HCT116 (cell line): ENCODE measurements around the gene S100A7. TPM values are rescaled to one million over a fixed set of nuclear protein-coding genes. Genes with fewer than 3 reads are reported as not detected.

Source experiments
- ATAC-seq: fragments of 200-7000 bp; cut with Tn5 transposase; 2 replicates; pipeline ENCODE4 v1.9.1; 2020; ENCODE audit warnings: mild to moderate bottlenecking, moderate library complexity
- BruUV-seq: library from RNA; stranded (reverse); fragments of 400-500 nt; replicated peaks from 2 replicates; lab custom pipeline; 2021; lab: Mats Ljungman, UMichigan
- CTCF ChIA-PET: fragments of 300-600 bp; sonication (Branson Sonifier 250); formaldehyde crosslinking; loops from one replicate; lab custom pipeline; 2021; ENCODE audit warnings: antibody characterized with exemption; lab: Charles Lee
- POLR2A ChIA-PET: fragments of 300-600, 350-600 bp; sonication (Branson Sonifier 250); formaldehyde crosslinking; loops from one replicate; lab custom pipeline; 2021; ENCODE audit warnings: antibody characterized with exemption; lab: Charles Lee
- RAD21 ChIA-PET, 2 experiments: fragments of 300-600 bp; sonication (Branson Sonifier 250); formaldehyde crosslinking; loops; one replicate each; lab custom pipeline; 2023; ENCODE audit warnings: low total read pairs in 2 of 2; ENCODE audit not compliant: uncharacterized antibody in 2 of 2, unreplicated experiment in 2 of 2, low non-redundant PET in 1 of 2; lab: Charles Lee
- DNase-seq: peaks from one replicate; pipeline ENCODE4 v3.0.0-alpha.2; 2010; ENCODE audit warnings: low read depth, low spot score
- H2AFZ ChIP-seq: fragments of 200-600 bp; shearing (Covaris generic), sonication (generic); 2 replicates; pipeline ENCODE4 v1.6.1; 2017; ENCODE audit warnings: low read depth, mixed run types, mixed read lengths, antibody characterized with exemption, low read length; ENCODE audit not compliant: poor library complexity, severe bottlenecking
- H3K27ac ChIP-seq: 2 replicates; pipeline ENCODE4 v1.5.1; 2012; ENCODE audit warnings: low read depth, low read length
- H3K27me3 ChIP-seq: fragments of 200-600 bp; sonication (generic); 2 replicates; pipeline ENCODE4 v1.6.1; 2016; ENCODE audit warnings: mixed run types, low read length, mixed read lengths; ENCODE audit not compliant: insufficient read depth
- H3K36me3 ChIP-seq, 2 experiments: fragments of 200-500 bp in 1 of 2; fragments of 200-600 bp in 1 of 2; sonication (Bioruptor generic) in 1 of 2; sonication (generic) in 1 of 2; 2 replicates each; pipeline versions ENCODE4 v1.5.1 to v1.6.1; 2014 to 2016; ENCODE audit warnings: low read length in 2 of 2, inconsistent platforms in 1 of 2, mixed read lengths in 1 of 2, mixed run types in 1 of 2; ENCODE audit not compliant: insufficient read depth in 2 of 2, control insufficient read depth in 1 of 2
- H3K4me1 ChIP-seq, 2 experiments: fragments of 200-600 bp in 1 of 2; sonication (generic) in 1 of 2; 2 replicates each; pipeline versions ENCODE4 v1.5.1 to v1.6.1; 2012 to 2017; ENCODE audit warnings: low read length in 2 of 2, inconsistent platforms in 1 of 2, mild to moderate bottlenecking in 1 of 2, mixed read lengths in 1 of 2, mixed run types in 1 of 2, moderate library complexity in 1 of 2; ENCODE audit not compliant: insufficient read depth in 2 of 2, control insufficient read depth in 1 of 2
- H3K4me2 ChIP-seq: fragments of 200-600 bp; sonication (generic); 2 replicates; pipeline ENCODE4 v1.6.1; 2017; ENCODE audit warnings: mixed run types, low read length, mixed read lengths
- H3K4me3 ChIP-seq, 2 experiments: fragments of 200-600 bp in 1 of 2; sonication (generic) in 1 of 2; replicated peaks in 1 of 2; 2 replicates each; pipeline ENCODE4 v1.5.1; 2011 to 2016; ENCODE audit warnings: low read length in 2 of 2, control low read depth in 1 of 2, low read depth in 1 of 2, mild to moderate bottlenecking in 1 of 2, mixed read lengths in 1 of 2, mixed run types in 1 of 2
- H3K79me2 ChIP-seq: fragments of 200-600 bp; sonication (generic); 2 replicates; pipeline ENCODE4 v1.6.1; 2017; ENCODE audit warnings: mild to moderate bottlenecking, mixed run types, low read length, moderate library complexity, mixed read lengths; ENCODE audit not compliant: insufficient read depth
- H3K9ac ChIP-seq: fragments of 200-600 bp; sonication (generic); 2 replicates; pipeline ENCODE4 v1.6.1; 2016; ENCODE audit warnings: low read length, mixed read lengths
- H3K9me2 ChIP-seq: fragments of 200-600 bp; sonication (generic), shearing (Covaris generic); 2 replicates; pipeline ENCODE4 v1.6.1; 2017; ENCODE audit warnings: mixed run types, mild to moderate bottlenecking, moderate library complexity; ENCODE audit not compliant: insufficient read depth
- H3K9me3 ChIP-seq, 2 experiments: fragments of 200-500 bp in 1 of 2; fragments of 200-600 bp in 1 of 2; sonication (Bioruptor generic) in 1 of 2; sonication (generic) in 1 of 2; 2 replicates each; pipeline ENCODE4 v1.6.1; 2014 to 2017; ENCODE audit warnings: low read length in 2 of 2, mixed read lengths in 2 of 2, inconsistent platforms in 1 of 2, low read depth in 1 of 2, mild to moderate bottlenecking in 1 of 2, mixed run types in 1 of 2, moderate library complexity in 1 of 2; ENCODE audit not compliant: control insufficient read depth in 1 of 2, insufficient read depth in 1 of 2
- H4K20me1 ChIP-seq: fragments of 200-600 bp; sonication (generic), shearing (Covaris generic); 2 replicates; pipeline ENCODE4 v1.6.1; 2017; ENCODE audit warnings: mixed run types, mild to moderate bottlenecking, moderate library complexity; ENCODE audit not compliant: insufficient read depth
- ATF3 ChIP-seq: IDR thresholded peaks from 2 replicates; pipeline ENCODE4 v1.6.1; 2012
- CEBPB ChIP-seq: IDR thresholded peaks from 2 replicates; pipeline ENCODE4 v1.6.1; 2012; ENCODE audit warnings: low read depth
- FOSL1 ChIP-seq: IDR thresholded peaks from 2 replicates; pipeline ENCODE4 v1.6.1; 2012; ENCODE audit warnings: low read depth
- POLR2A ChIP-seq: IDR thresholded peaks from 2 replicates; pipeline ENCODE4 v1.7.0; 2011; ENCODE audit warnings: borderline replicate concordance; ENCODE audit not compliant: insufficient read depth, insufficient read length; ENCODE audit errors: extremely low read depth
- ZNF274 ChIP-seq: fragments of 200-500 bp; sonication (Bioruptor generic); IDR thresholded peaks from 2 replicates; pipeline ENCODE4 v1.6.1; 2014; ENCODE audit warnings: mild to moderate bottlenecking, low read depth, low read length, inconsistent platforms
- intact Hi-C: fragments of 100-400 bp; cut with micrococcal nuclease; formaldehyde crosslinking; loops from 2 replicates; pipeline ENCODE4 v1.10.0; 2022
- total RNA-seq: library from RNA; stranded (reverse); gene quantifications from one replicate; pipeline ENCODE4 v1.2.1, GENCODE V29; 2021; ENCODE audit not compliant: unreplicated experiment
- TF ChIP-seq, protein P1 (sequence below): IDR thresholded peaks from 2 replicates; pipeline ENCODE4 v1.6.1; 2012; ENCODE audit warnings: low read depth

Gene S100A7
- total RNA-seq, 1 experiment from 2014 or later = not detected

- no TSS peak for BruUV-seq
- no peak overlapping the region for H3K27ac ChIP-seq
- intact Hi-C loops = no loop called here
- DNase-seq (no peak), ATAC-seq (no peak)
- H3K9me2 ChIP-seq = no peaks in the 10 kb centered on the region
- H3K79me2 ChIP-seq = no peaks in the 10 kb centered on the region
- H3K9me3 ChIP-seq = no peaks in the 10 kb centered on the region
- CTCF ChIA-PET = no interaction called here
- no peaks in the 10 kb centered on the region for H3K36me3 ChIP-seq
- H3K27me3 ChIP-seq = peaks cover 88% of the 10 kb centered on the region
- no peak for TF ChIP-seq ZNF274
- no peak for TF ChIP-seq ATF3
- TF ChIP-seq POLR2A = no peak
- TF ChIP-seq FOSL1 = no peak
- TF ChIP-seq, protein P1, sequence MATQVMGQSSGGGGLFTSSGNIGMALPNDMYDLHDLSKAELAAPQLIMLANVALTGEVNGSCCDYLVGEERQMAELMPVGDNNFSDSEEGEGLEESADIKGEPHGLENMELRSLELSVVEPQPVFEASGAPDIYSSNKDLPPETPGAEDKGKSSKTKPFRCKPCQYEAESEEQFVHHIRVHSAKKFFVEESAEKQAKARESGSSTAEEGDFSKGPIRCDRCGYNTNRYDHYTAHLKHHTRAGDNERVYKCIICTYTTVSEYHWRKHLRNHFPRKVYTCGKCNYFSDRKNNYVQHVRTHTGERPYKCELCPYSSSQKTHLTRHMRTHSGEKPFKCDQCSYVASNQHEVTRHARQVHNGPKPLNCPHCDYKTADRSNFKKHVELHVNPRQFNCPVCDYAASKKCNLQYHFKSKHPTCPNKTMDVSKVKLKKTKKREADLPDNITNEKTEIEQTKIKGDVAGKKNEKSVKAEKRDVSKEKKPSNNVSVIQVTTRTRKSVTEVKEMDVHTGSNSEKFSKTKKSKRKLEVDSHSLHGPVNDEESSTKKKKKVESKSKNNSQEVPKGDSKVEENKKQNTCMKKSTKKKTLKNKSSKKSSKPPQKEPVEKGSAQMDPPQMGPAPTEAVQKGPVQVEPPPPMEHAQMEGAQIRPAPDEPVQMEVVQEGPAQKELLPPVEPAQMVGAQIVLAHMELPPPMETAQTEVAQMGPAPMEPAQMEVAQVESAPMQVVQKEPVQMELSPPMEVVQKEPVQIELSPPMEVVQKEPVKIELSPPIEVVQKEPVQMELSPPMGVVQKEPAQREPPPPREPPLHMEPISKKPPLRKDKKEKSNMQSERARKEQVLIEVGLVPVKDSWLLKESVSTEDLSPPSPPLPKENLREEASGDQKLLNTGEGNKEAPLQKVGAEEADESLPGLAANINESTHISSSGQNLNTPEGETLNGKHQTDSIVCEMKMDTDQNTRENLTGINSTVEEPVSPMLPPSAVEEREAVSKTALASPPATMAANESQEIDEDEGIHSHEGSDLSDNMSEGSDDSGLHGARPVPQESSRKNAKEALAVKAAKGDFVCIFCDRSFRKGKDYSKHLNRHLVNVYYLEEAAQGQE = no peak
- no peak overlapping the region for H3K4me3 ChIP-seq
- no peak overlapping the region for H3K4me2 ChIP-seq
- H3K4me1 ChIP-seq = no peaks in the 10 kb centered on the region
- H2AFZ ChIP-seq = no peak overlapping the region
- H4K20me1 ChIP-seq = no peaks in the 10 kb centered on the region
- POLR2A ChIA-PET = no interaction called here
- H3K9ac ChIP-seq = no peak overlapping the region
- RAD21 ChIA-PET = no interaction called here
Observed at GRCh38 chr1:153428073-153428638, 32.3 kb downstream of the S100A7 start.

- no peak overlapping the region for H3K4me3 ChIP-seq
- H3K27me3 ChIP-seq = peaks cover 83% of the 10 kb centered on the region
- H3K79me2 ChIP-seq = no peaks in the 10 kb centered on the region
- DNase-seq (no peak), ATAC-seq (no peak)
- H3K9me3 ChIP-seq = no peaks in the 10 kb centered on the region
- RAD21 ChIA-PET = no interaction called here
- H3K27ac ChIP-seq = no peak overlapping the region
- TF ChIP-seq POLR2A (no peak), CEBPB (no peak)
- POLR2A ChIA-PET = no interaction called here
- H3K4me1 ChIP-seq = no peaks in the 10 kb centered on the region
- CTCF ChIA-PET = no interaction called here
- H3K4me2 ChIP-seq = no peak overlapping the region
- H4K20me1 ChIP-seq = no peaks in the 10 kb centered on the region
- H2AFZ ChIP-seq = no peak overlapping the region
- no peak overlapping the region for H3K9ac ChIP-seq
- H3K9me2 ChIP-seq = no peaks in the 10 kb centered on the region
- H3K36me3 ChIP-seq = no peaks in the 10 kb centered on the region
- BruUV-seq = no TSS peak
- intact Hi-C loops = no loop called here
Observed at GRCh38 chr1:153426809-153427208, 33.6 kb downstream of the S100A7 start.
